ENCODE data around the gene MRPL20.
"Not testable (repeated sequence)": the region's sequence is repeated elsewhere in the genome, so short reads cannot be mapped to it uniquely, and the experiment has no call there.

Gene MRPL20

DNA sequence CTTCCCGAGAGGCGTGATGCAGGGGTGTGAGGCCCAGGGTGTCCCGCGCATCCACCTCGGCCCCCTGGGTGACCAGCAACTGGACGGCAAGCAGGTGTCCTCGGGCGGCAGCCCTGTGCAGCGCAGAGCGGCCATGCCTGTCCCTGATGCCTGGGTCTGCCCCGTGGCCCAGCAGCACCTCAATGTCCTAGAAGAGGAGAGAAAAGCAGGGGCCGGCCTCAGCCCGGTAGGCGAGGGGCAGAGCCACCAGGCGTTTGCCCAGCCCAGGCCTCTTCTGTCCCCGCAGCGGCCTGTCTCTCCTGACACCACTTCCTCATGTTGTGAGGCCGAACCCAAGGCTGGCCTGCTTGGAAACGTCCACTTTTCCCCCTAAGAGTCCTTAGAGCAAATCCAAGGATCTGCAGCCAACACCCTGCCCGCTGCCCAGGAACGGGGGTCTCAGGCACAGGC is 12.3 kb upstream of the MRPL20 start:
- no peak for ATAC-seq
- TF ChIP-seq ZFP3 (CRISPR knock-in tag; IDR thresholded peaks at IDR 0.05) (no peak), ZNF8 (CRISPR knock-in tag; IDR thresholded peaks at IDR 0.05) (no peak), ZC3H10 (CRISPR knock-in tag; IDR thresholded peaks at IDR 0.05) (no peak), ZNF565 (CRISPR knock-in tag; conservative IDR thresholded peaks at IDR 0.05; ENCODE audit: low read depth) (no peak), PPARA (CRISPR knock-in tag; IDR thresholded peaks at IDR 0.05; ENCODE audit: borderline replicate concordance) (no peak), GLIS3 (CRISPR knock-in tag; IDR thresholded peaks at IDR 0.05) (no peak)
- TF ChIP-seq, protein P1, sequence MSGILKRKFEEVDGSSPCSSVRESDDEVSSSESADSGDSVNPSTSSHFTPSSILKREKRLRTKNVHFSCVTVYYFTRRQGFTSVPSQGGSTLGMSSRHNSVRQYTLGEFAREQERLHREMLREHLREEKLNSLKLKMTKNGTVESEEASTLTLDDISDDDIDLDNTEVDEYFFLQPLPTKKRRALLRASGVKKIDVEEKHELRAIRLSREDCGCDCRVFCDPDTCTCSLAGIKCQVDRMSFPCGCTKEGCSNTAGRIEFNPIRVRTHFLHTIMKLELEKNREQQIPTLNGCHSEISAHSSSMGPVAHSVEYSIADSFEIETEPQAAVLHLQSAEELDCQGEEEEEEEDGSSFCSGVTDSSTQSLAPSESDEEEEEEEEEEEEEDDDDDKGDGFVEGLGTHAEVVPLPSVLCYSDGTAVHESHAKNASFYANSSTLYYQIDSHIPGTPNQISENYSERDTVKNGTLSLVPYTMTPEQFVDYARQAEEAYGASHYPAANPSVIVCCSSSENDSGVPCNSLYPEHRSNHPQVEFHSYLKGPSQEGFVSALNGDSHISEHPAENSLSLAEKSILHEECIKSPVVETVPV (CRISPR knock-in tag; IDR thresholded peaks at IDR 0.05): no peak
- TF ChIP-seq, protein P2, sequence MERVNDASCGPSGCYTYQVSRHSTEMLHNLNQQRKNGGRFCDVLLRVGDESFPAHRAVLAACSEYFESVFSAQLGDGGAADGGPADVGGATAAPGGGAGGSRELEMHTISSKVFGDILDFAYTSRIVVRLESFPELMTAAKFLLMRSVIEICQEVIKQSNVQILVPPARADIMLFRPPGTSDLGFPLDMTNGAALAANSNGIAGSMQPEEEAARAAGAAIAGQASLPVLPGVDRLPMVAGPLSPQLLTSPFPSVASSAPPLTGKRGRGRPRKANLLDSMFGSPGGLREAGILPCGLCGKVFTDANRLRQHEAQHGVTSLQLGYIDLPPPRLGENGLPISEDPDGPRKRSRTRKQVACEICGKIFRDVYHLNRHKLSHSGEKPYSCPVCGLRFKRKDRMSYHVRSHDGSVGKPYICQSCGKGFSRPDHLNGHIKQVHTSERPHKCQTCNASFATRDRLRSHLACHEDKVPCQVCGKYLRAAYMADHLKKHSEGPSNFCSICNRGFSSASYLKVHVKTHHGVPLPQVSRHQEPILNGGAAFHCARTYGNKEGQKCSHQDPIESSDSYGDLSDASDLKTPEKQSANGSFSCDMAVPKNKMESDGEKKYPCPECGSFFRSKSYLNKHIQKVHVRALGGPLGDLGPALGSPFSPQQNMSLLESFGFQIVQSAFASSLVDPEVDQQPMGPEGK (CRISPR knock-in tag; IDR thresholded peaks at IDR 0.05; ENCODE audit: borderline replicate concordance): no peak

- no peak for TF ChIP-seq BACH2 (CRISPR knock-in tag; IDR thresholded peaks at IDR 0.05; ENCODE audit: borderline replicate concordance)
- TF ChIP-seq, protein P1 (CRISPR knock-in tag; IDR thresholded peaks at IDR 0.05): no peak
- no peak for TF ChIP-seq ZC3H10 (CRISPR knock-in tag; IDR thresholded peaks at IDR 0.05)
- TF ChIP-seq TOX (CRISPR knock-in tag; IDR thresholded peaks at IDR 0.05; ENCODE audit: borderline replicate concordance): no peak
- TF ChIP-seq RARB (CRISPR knock-in tag; IDR thresholded peaks at IDR 0.05): no peak
- TF ChIP-seq TSHZ2 (CRISPR knock-in tag; IDR thresholded peaks at IDR 0.05): no peak
- no peak for ATAC-seq
Observed at GRCh38 chr1:1418464-1419362, 11.6 kb upstream of the MRPL20 start.

- not testable (repeated sequence) for ATAC-seq
Observed at GRCh38 chr1:1417825-1418463, 10.9 kb upstream of the MRPL20 start.

GRCh38 chr1:1417396-1417795 is 10.3 kb upstream of the MRPL20 start:
- ATAC-seq: not testable (repeated sequence)

DNA sequence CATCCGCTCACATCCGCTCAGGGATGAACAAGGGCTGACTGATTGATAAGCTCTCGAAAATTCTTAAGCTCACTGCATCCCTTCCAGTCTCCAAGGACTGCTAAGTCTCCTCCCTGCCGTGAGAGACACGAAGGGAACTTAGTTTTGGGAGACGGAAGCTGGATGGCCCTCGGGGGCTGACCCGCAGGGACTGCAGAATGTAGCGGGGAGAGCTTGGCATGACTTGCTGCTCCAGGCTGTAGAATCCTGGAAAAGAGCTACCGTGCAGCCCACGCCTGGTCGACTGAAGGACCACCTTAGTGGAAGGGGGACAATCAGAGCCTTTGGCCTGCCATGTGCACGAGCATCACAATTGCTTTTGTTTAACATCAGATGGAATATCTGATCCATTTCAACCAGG is 8.7 kb upstream of the MRPL20 start:
- ATAC-seq: no peak
- TF ChIP-seq, protein P1 (CRISPR knock-in tag; IDR thresholded peaks at IDR 0.05): no peak
- TF ChIP-seq ZNF565 (CRISPR knock-in tag; conservative IDR thresholded peaks at IDR 0.05; ENCODE audit: low read depth) (no peak), CREB5 (CRISPR knock-in tag; IDR thresholded peaks at IDR 0.05; ENCODE audit: low read depth) (no peak), GLIS3 (CRISPR knock-in tag; IDR thresholded peaks at IDR 0.05) (no peak), ARNTL (CRISPR knock-in tag; IDR thresholded peaks at IDR 0.05; ENCODE audit: borderline replicate concordance, low read depth) (no peak), BACH2 (CRISPR knock-in tag; IDR thresholded peaks at IDR 0.05; ENCODE audit: borderline replicate concordance) (no peak), TOX (CRISPR knock-in tag; IDR thresholded peaks at IDR 0.05; ENCODE audit: borderline replicate concordance) (no peak), ISL1 (CRISPR knock-in tag; IDR thresholded peaks at IDR 0.05) (no peak), TSHZ2 (CRISPR knock-in tag; IDR thresholded peaks at IDR 0.05) (no peak), CSDC2 (CRISPR knock-in tag; IDR thresholded peaks at IDR 0.05) (no peak), PPARA (CRISPR knock-in tag; IDR thresholded peaks at IDR 0.05; ENCODE audit: borderline replicate concordance) (no peak), ZNF8 (CRISPR knock-in tag; IDR thresholded peaks at IDR 0.05) (no peak), TCF4 (CRISPR knock-in tag; IDR thresholded peaks at IDR 0.05; ENCODE audit: borderline replicate concordance) (no peak)

Data from SK-N-SH treated with all-trans-retinoic acid at 6 μM for 48 hours (cell line).